DMS114 treated with DMSO at 0.1 percent for 48 hours (cell line): ENCODE data around the gene SLX4.
"Not testable (repeated sequence)": the region's sequence is repeated elsewhere in the genome, so short reads cannot be mapped to it uniquely, and the experiment has no call there.

Experiments used
- DNase-seq: peaks from one replicate; lab custom pipeline; 2025; ENCODE audit not compliant: unreplicated experiment; lab: John Stamatoyannopoulos, UW

Gene SLX4

GRCh38 chr16:3611146-3611975 is at the start of gene SLX4:
TSS of gene SLX4 (minus strand) at chr16:3611606. CDS start at chr16:3608964, 2,642 bp downstream.
- peak; percentile 83 for DNase-seq

GRCh38 chr16:3659251-3659650 is 47.8 kb upstream of the SLX4 start:
- DNase-seq = no peak

GRCh38 chr16:3656491-3657468 is 45.4 kb upstream of the SLX4 start:
- DNase-seq = no peak

DNA sequence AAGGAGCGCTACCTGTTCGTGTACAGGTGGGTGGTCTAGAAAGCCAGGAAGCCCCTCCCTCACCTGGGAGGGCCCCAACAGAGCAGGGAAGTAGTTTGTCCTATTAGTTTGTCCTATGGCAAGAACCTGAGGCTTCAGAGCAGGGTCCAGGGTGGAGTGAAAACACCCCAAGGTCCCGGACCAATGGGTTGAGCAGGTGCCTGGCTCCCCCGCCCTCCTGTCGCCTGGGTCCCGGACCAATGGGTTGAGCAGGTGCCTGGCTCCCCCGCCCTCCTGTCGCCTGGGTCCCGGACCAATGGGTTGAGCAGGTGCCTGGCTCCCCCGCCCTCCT is 44.7 kb upstream of the SLX4 start:
- not testable (repeated sequence) for DNase-seq

DNA sequence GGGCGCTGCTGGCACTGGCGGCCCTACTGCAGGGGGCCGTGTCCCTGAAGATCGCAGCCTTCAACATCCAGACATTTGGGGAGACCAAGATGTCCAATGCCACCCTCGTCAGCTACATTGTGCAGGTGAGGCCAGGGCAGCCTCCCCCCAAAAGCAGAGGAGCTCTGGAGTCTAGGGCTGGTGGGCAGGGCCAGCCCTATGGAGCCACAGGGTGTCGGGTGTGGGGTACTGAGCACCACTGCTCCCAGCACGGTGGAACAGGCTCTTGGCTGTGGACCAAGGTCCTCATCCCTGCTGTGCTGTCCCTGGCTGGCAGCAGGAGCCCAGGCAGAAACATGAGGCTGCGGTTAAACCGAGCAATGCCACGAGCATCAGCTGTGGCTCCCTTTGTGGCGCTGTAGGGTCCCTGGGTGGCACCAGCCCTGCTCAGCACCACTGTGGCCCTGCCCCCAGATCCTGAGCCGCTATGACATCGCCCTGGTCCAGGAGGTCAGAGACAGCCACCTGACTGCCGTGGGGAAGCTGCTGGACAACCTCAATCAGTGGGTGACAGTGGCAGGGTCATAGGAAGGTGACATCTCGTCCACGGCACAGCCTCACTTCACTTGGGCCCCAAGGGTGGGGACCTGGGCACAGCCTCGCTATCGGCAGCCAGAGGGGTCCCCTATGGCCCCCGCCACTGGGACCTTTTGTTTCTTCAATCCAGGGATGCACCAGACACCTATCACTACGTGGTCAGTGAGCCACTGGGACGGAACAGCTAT is 44.2 kb upstream of the SLX4 start:
- no peak for DNase-seq

DNA sequence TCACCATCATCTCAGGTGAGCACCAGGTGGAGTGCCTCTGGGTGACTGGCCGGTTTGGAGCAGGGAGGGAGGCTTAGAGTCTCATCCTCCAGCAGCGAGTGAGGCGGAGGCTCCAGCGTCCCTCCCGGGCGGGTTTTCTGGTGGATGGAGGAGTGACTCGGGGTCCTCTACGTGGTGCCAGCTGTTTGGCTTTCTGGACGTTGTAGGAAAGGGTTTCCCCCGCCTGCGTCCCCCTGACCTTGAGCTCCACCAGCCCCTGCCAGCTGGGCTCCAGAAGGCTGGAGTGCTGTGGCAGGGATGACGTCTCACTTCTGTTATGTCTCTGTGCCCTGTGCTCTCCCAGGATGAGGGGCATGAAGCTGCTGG is 43.6 kb upstream of the SLX4 start:
- DNase-seq = no peak

DNA sequence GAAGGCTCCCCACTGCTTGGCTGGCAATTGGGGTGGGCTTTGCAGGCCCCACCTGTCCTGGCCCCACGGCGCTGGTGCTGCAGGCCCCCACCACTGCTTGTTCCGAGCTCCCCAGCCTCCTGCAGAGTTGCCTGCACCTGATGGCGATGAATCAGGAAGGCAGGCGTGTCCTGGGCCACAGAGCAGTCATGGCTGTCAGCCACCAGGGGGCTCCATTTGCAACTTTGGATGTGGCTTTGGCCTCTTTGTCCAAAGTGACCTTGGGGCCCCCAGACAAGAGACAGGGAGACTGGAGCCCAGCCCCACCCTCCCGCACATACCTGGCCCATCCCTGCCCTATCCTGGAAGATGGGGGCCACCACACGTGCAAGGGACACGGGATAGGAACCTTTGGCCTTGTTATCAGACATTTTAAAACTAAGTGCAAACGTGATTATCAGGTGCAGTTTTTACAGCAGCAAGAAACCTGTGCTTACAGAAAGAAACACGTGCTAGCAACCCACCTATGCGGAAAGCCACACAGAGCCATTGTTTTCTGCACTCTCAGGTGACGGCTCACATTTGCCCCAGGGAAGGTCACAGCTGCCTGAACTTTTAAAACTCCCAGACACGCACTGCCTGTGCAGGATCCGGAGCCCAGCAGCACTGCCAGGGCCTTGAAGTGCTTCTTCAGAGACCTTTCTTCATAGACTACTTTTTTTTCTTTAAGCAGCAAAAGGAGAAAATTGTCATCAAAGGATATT is 43.0 kb upstream of the SLX4 start, which contains the start of gene DNASE1:
Gene DNASE1, plus strand, starts transcription at position 443 of the 743 bp plus-strand sequence. CDS start 683 bp downstream, outside the sequence.
- DNase-seq = no peak

DNA sequence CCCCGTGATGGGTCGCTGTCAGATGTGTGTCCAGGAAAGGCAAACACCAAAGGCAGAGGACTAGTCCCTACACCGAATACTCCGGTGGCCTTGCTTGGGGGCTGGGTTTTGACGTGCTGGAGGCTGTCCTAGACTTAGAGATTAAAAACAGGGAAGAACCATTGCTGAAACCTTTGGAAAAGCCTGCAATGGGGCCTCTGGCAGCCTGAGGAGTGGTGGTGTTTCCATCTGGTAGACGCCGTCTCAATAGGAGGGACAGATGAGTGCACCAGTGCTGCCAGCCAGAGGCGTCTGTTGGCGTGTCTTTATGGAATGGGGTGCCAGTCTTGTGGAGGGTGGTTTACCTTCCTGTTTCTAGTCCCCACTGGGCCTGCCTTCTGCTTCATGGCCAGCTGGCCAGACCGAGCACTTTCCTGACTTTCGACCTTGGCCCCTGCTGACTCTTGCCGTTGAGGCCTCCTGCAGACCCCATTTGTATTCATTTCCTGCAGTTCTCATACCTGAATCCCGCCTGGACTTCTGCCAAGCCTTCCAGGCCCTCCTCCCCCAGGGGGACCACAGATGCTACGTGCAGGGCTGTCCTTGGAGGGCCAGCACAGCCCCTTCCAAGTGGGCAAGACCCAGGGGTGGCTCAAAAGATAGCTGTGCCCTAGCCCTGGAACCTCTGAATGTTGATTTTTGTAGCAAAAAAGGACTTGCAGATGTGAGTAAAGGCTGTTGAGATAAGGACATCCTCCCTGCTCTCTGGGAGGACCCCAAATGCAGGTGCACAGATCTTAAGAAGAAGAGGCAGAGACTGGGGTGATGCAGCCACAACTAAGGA is 41.2 kb upstream of the SLX4 start:
- DNase-seq = no peak

DNA sequence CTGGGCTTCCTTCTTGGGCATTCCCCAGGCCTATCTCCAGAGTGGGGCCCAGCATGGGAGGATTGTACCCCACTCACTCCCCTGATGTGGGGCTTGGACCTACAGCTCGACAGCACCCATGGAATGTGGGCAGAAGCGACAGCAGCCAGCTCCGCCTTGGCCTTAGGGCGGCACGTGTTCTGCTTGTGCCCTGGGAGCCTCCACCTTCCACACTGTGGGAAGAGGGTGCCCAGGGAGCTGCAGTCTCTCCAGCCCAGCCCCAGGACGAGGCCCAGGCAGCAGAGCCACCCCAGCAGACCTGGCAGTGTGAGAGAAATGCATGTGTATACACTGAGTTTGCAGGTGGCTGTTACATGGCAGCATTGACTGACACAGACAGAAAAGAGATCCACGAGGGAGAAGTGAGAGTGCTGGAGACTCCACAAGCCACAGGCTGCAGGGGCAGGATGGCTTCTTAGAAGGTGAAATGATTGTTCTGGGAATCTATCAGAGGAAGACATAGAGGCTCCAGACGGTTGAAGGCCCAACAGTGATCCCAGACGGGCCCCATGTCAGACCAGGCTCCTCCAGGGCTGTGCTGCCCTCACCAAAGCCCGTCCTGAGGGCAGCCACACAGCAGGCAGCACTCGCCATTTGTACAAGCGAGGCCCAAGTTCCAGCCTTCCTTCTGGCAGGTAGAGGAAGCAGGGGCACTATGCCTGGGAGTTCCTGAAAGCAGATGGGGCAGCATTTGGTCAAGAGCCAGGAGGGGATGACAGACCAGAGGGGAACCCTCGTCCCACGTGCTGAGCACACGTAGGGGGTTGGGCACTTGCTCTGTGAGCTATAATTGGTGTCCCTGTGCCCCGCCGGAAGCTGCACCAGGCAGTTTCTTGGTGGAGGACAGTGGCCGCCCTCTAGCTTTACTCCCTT is 40.3 kb upstream of the SLX4 start:
- DNase-seq = no peak

GRCh38 chr16:3650631-3651265 is 39.3 kb upstream of the SLX4 start:
- no peak for DNase-seq

- no peak for DNase-seq
These were observed 35.0 kb upstream of the SLX4 start for GRCh38 chr16:3646348-3646920.

GRCh38 chr16:3645504-3646347 is 34.3 kb upstream of the SLX4 start:
- DNase-seq = no peak

GRCh38 chr16:3645108-3645503 is 33.7 kb upstream of the SLX4 start:
- no peak for DNase-seq

GRCh38 chr16:3643095-3643730 is 31.8 kb upstream of the SLX4 start:
- DNase-seq = no peak

GRCh38 chr16:3642397-3643094 is 31.1 kb upstream of the SLX4 start:
- no peak for DNase-seq
